Muscle of back (tissue), 11 donors: ENCODE measurements around the gene MARS1. TPM values are rescaled to one million over a fixed set of nuclear protein-coding genes. Genes with fewer than 3 reads are reported as not detected.
"Not testable (repeated sequence)": the region's sequence is repeated elsewhere in the genome, so short reads cannot be mapped to it uniquely, and the experiment has no call there.

Experiments used
- DNase-seq, 3 donors: peaks; one replicate each; pipeline versions ENCODE4 v3.0.0 to v3.0.0-alpha.2; 2013
- polyA plus RNA-seq, 10 donors: library from polyadenylated mRNA; unstranded; fragments of 120-200 nt; gene quantifications; one replicate each; pipeline ENCODE4 v1.2.1, GENCODE V29; 2013; ENCODE audit not compliant: insufficient read length in 10 of 10

MARS1 gene
- polyA plus RNA-seq, 10 donors: 72.4 to 114 (median 90.8) TPM

DNA sequence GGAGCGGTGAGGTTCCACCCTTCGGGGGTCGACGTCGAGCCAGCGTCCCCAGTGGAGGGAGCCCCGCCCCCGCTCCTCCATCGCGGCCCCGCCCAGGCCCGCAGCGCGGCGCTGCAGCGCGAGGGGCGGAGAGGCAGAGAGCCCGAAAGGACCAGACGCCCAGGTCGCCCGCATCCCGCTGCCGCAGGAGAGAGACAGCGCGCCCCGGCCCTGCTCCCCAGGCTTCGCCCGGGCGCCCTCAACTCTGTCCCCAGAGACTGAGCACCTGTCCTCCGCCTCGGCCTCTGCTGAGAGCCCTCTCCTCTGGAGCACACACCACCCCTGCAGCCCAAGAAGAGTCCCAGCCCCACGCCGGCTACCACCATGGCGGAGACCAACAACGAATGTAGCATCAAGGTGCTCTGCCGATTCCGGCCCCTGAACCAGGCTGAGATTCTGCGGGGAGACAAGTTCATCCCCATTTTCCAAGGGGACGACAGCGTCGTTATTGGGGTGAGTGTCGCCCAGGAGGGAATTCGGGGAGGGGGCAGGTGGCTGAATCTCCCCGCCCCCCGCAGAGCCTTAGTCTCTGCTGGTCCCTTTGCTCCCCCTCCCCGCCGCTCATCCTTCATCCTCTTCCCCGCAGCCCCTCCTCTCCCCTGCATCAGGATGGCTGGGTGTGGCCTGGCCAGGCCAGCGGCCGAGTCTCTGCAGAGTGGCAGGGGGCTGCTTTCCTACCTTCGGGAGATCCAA lies 62.2 kb downstream of the MARS1 start, which contains the start of gene KIF5A:
KIF5A (plus strand) TSS at position 136 of the 732 bp plus-strand sequence; CDS start at position 364, 228 bp downstream.
- DNase-seq: no peak

DNA sequence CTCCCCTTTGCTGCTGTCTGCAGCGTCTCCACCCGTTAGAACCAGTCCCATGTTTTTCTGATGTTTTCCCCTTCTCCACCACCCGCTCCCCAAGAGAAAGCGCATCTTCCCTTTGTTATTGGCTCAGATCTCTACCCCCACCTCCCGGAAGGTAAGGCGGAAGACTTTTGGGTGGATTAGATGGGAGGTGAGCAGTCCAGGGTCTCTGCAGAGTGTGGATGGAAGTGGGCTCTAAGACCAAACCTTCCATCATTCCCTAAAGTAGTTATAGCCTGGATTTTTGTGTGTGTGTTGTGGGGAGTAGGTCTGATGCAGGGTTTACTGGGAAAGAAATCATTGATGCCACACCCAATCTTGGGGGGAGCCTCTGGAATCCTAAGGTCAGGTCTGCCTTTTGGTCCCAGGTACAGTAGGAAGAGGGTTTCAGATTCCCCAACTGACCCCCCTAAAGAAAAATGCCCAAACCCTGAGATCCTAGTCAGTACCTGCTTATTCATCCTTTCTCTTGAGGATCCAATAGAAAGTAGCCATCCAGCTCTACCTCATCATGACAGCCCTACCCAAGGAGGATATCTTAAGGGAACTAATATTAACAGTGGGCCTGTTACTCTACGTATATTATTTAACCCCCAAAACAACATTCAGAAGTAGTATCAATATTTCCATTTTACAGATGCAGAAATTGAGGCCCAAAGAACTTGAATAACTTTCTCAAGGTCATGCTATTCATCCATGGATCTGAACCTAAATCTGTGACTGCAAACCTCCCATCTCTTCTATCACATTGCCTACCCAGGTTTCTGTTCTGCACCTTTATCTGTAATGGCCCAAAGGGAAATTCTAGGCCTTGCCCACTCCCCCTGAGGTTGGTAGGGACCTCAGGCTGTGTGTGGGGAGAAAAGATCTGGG lies 63.0 kb downstream of the MARS1 start:
- DNase-seq: no peak

GRCh38 chr12:57551637-57552305 lies 63.9 kb downstream of the MARS1 start:
- DNase-seq: no peak

DNA sequence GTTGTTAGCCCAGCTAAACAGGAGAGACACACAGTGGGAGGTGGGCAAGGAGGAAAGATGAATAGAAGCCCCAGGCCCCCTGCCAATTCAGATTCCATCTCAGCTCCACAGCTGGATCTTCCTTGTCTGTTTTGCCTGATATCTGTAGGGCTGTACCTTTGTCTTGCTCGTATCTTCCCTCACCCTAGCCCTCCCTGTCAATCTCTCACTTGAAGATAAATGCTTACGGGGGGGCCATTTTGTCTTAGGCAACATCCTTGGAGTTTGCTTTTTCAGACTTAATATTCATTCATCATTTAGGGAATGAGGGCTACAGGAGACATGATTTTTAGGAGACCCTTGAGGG lies 64.4 kb downstream of the MARS1 start:
- DNase-seq: no peak

DNA sequence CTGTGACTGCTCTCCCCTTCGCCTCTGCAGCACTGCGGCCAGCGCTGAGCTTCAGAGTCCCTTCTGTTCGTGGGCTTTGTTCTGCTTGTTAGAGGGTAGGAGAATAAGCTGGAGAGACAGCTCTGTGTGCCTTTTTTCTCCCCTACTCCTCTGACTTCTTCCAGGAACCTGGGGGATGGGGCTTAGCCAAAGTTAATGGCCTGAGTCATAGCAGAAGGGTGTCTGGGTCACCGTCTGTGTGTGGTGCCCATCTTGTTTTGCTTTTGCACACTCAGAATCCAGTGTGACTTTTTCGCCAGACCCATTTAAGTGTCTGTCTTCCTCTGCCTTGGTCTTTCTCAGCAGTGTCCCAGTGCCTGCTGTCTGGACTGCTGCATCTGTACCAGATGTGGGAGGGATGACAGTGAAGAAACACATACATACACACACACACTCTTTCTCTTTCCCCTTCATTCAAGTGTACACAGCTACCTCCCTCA lies 65.0 kb downstream of the MARS1 start:
- no peak for DNase-seq

- DNase-seq: no peak
These were observed 65.7 kb downstream of the MARS1 start for GRCh38 chr12:57553343-57554202.

DNA sequence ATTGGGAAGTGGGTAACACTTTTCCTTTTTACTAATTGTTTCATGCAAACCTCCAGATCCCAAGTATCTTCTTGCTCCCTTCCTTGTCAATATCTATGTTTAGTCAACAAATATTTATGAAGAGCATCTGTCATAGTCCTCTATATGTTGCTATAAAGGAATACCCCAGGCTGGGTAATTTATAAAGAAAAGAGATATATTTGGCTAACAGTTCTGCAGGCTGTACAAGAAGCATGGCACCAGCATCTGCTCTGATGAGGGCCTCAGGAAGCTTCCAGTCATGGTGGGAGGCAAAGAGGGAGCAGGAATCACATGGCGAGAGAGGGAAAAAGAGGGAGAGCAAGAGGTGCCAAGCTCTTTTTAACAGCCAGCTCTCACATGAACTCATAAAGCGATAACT lies 66.6 kb downstream of the MARS1 start:
- DNase-seq: no peak

- DNase-seq: no peak
These were observed 67.0 kb downstream of the MARS1 start for GRCh38 chr12:57554897-57555296.

DNA sequence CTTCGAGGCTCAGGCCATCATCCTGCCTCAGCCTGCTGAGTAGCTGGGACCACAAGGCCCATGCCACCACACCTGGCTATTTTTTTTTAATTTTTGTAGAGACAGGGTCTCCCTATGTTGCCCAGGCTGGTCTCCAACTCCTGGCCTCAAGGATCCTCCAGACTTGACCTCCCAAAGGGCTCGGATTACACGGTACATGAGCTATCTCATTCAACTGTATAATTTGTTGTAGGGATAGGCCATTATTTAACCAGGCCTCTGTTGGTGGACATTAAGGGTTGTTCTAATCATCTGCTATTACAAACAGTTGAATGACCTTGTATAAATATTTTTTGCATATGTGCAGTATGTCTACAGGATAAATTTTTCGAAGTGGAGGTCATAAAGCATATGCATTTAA lies 71.0 kb downstream of the MARS1 start:
- DNase-seq: no peak

- no peak for DNase-seq
These were observed 72.6 kb downstream of the MARS1 start for GRCh38 chr12:57560516-57560915.

GRCh38 chr12:57561117-57561516 lies 73.2 kb downstream of the MARS1 start:
- DNase-seq: not testable (repeated sequence)

DNA sequence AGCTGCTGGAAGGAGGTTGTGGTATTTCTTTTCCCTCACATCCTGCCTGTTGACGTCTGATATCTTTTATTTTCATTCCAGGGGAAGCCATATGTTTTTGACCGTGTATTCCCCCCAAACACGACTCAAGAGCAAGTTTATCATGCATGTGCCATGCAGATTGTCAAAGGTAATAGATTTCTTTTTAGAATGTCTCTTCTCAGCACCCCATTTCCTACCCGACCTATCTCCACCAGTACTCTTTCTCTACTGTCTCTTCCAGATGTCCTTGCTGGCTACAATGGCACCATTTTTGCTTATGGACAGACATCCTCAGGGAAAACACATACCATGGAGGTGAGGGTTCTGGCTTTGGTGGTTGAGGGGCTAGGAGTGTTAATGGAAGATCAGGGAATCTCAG lies 75.5 kb downstream of the MARS1 start:
- DNase-seq: no peak

- DNase-seq: no peak
These were observed 76.4 kb downstream of the MARS1 start for GRCh38 chr12:57564178-57564740.

Other genes with a start within 250 kb of the MARS1 start
- 100 to 1,000 TPM; 248 to 457 (median 368) TPM for gene STAC3, start 236.9 kb upstream of the MARS1 start, polyA plus RNA-seq
- 10 to 100 TPM; 33.2 to 59.4 (median 49.1) TPM for gene R3HDM2, start 57.0 kb upstream of the MARS1 start, polyA plus RNA-seq
- under 1 TPM in 8 of 10 donors, not detected in 2; 0.12 to 0.42 (median 0.20) TPM for gene INHBC, start 53.3 kb upstream of the MARS1 start, polyA plus RNA-seq
- 1 to 10 TPM in 9 of 10 donors, under 1 TPM in 1; 0.83 to 4.6 (median 2.3) TPM for gene INHBE, start 32.8 kb upstream of the MARS1 start, polyA plus RNA-seq
- gene GLI1, start 28.3 kb upstream of the MARS1 start, polyA plus RNA-seq: 10 to 100 TPM in 5 of 10 donors, 1 to 10 TPM in 5; 6.4 to 18.4 (median 10.7) TPM
- 10 to 100 TPM in 1 of 10 donors, 1 to 10 TPM in 9; 3.5 to 10.6 (median 6.6) TPM for gene ARHGAP9, start 8.2 kb upstream of the MARS1 start, polyA plus RNA-seq
- gene DDIT3, start 32.4 kb downstream of the MARS1 start, polyA plus RNA-seq: 10 to 100 TPM in 9 of 10 donors, 1 to 10 TPM in 1; 9.9 to 13.4 (median 11.4) TPM
- gene MBD6, start 34.8 kb downstream of the MARS1 start, polyA plus RNA-seq: 10 to 100 TPM; 29.4 to 50.0 (median 36.5) TPM
- gene DCTN2, start 59.1 kb downstream of the MARS1 start, polyA plus RNA-seq: 100 to 1,000 TPM; 131 to 157 (median 148) TPM
- gene KIF5A, start 62.0 kb downstream of the MARS1 start, polyA plus RNA-seq: under 1 TPM in 9 of 10 donors, not detected in 1; 0.08 to 0.46 (median 0.17) TPM
- 10 to 100 TPM; 10.4 to 16.0 (median 11.4) TPM for gene PIP4K2C, start 103.1 kb downstream of the MARS1 start, polyA plus RNA-seq
- gene DTX3, start 116.8 kb downstream of the MARS1 start, polyA plus RNA-seq: 10 to 100 TPM; 21.8 to 42.7 (median 26.5) TPM
- 10 to 100 TPM; 30.5 to 47.9 (median 37.8) TPM for gene ARHGEF25, start 123.4 kb downstream of the MARS1 start, polyA plus RNA-seq
- 1 to 10 TPM; 1.5 to 3.1 (median 2.6) TPM for gene B4GALNT1, start 145.1 kb downstream of the MARS1 start, polyA plus RNA-seq
- gene OS9, start 206.1 kb downstream of the MARS1 start, polyA plus RNA-seq: 100 to 1,000 TPM; 112 to 161 (median 121) TPM